GM19397 (cell line): ENCODE data around the gene RNH1.

ENCODE experiments used
- ATAC-seq: cut with Tn5 transposase; IDR thresholded peaks from one replicate; pipeline ENCODE4 v1.9.1; 2021; ENCODE audit warnings: mild to moderate bottlenecking, moderate library complexity; ENCODE audit not compliant: unreplicated experiment

The RNH1 gene

GRCh38 chr11:499201-500076 is 7.6 kb downstream of the RNH1 start:
- no peak for ATAC-seq

- ATAC-seq = no peak
Observed at GRCh38 chr11:498297-499181, 8.5 kb downstream of the RNH1 start.

GRCh38 chr11:497565-498296 is 9.3 kb downstream of the RNH1 start:
- no peak for ATAC-seq

- ATAC-seq = no peak
Observed at GRCh38 chr11:496834-497564, 10.0 kb downstream of the RNH1 start.

- ATAC-seq = no peak
Observed at GRCh38 chr11:495537-495931, 11.5 kb downstream of the RNH1 start.

- no peak for ATAC-seq
Observed at GRCh38 chr11:494761-495536, 12.1 kb downstream of the RNH1 start.

GRCh38 chr11:492427-493226 is 14.4 kb downstream of the RNH1 start:
- no peak for ATAC-seq

GRCh38 chr11:491358-491757 is 15.7 kb downstream of the RNH1 start:
- no peak for ATAC-seq

- no peak for ATAC-seq
Observed at GRCh38 chr11:490930-491260, 16.1 kb downstream of the RNH1 start.

- ATAC-seq = no peak
Observed at GRCh38 chr11:490186-490929, 16.7 kb downstream of the RNH1 start.

GRCh38 chr11:489610-490185 is 17.3 kb downstream of the RNH1 start:
- ATAC-seq = no peak

GRCh38 chr11:488992-489391 is 18.1 kb downstream of the RNH1 start:
- no peak for ATAC-seq

- no peak for ATAC-seq
Observed at GRCh38 chr11:488579-488978, 18.5 kb downstream of the RNH1 start.

- no peak for ATAC-seq
Observed at GRCh38 chr11:488062-488461, 19.0 kb downstream of the RNH1 start.

- no peak for ATAC-seq
Observed at GRCh38 chr11:487571-488021, 19.4 kb downstream of the RNH1 start.

- ATAC-seq = no peak
Observed at GRCh38 chr11:486189-486588, 20.9 kb downstream of the RNH1 start.

GRCh38 chr11:484616-485015 is 22.4 kb downstream of the RNH1 start:
- ATAC-seq = no peak

- no peak for ATAC-seq
Observed at GRCh38 chr11:479311-479710, 27.7 kb downstream of the RNH1 start.
